ENCODE measurements around the gene ZGPAT.

The ZGPAT gene

DNA sequence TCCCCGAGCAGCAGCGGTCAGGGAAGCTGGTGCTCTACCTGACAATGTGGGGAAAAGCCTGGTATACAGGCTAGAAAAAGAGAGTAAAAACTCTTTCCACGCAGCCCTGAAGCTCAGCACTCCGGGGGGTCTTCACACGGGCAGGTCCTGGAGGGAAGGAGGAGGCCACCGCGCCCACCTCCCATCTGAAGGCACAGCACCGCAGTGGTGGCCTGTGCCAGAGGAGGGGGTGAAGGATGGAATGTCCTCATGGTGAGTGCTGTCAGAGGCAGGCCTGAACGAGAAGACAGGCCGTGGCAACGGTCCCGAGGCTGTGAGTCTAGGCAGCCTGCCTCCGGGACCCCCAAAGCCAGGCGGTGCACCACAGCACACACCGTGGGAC is 37.6 kb downstream of the ZGPAT start:
- no peak for DNase-seq

- no peak for DNase-seq
These were observed 38.3 kb downstream of the ZGPAT start for GRCh38 chr20:63745961-63746731.

DNA sequence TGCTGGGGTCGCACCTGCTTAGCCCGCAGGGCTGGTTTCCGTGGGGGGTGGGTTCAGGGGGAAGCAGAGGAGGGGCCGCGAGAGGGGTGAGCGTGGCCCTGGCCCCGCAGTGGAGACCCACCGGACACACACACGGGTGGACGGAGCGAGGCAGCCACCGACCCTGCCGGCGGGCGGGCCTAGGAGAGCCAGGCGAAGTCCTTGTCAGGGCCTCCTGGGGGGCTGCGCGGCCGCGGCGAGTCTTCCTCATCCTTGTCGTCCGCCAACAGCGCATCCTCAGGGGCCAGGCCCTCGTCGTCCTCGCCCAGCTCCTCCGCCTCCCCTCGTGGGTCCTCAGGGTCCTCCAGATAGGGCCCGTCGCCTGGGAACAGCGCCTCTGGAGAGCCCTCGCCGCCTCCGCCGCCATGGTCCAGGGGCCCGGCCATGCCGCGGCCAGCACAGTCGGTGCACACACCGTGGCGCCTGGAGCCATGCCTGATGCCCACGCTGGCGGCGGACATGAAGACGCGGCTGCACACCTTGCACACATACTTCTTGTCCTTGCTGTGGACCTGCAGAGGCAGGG is 39.0 kb downstream of the ZGPAT start:
- no peak for DNase-seq

DNA sequence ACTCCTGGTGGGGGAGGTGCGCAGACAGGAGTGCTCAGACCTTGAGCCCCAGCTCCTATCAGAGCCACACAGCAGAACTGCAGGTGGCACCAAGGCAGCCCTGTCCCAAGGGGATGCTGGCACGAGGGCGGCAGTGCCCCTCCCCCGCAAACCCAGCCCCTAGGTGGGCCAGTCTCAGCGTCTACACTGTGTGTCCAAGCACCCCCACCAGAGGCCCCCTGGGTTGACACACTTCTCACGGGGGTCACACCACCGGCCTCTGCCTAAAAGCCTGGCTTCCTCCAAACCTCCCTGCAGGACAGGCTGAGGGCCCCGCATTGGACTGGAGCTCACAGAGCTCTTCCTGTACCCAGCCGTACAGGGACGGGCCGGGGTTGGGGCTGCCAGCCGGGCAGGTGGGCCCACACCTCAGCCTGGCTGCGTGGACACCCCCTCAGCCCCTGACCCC is 39.8 kb downstream of the ZGPAT start:
- DNase-seq, result no peak

DNA sequence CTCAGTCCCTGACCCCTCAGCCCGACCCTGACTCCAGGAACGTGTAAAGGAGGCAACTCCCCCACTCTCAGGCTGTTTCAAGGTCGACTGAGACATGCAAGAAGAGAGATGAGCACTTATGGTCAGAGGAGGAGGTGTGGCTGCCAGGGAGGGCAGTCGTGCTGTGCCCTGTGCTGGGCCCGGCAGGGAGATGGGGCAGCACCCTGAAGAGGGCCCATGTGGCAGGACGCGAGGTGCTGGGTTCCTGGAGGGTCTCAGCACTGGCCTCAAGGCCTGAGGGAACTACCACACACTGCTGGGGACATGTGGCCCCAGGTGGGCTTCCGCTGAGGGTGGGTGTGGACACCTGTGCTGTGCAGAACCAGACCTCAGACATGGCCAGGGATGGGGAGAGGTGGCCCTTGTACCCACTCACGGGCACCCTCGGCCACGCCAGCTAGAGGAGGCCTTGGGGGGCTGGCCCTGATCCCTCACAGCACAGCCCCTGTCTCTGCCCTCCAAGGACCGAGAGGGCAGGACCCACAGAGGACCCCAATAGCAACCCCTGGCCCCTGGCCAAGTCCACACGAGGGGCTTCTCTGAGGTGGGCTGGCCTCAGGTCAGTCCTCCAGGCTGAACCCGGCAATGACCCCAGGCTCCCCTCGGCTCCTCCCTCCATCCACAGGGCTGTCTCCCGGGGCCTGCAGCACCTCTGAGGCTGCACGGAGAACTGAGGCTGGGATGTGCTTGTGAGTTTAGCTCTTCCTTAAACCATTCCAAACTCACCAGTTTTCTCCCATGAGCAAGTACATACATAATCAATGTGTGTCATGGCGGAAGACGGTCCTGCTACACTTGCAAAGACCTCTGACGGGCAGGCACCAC is 40.5 kb downstream of the ZGPAT start:
- DNase-seq, result no peak

DNA sequence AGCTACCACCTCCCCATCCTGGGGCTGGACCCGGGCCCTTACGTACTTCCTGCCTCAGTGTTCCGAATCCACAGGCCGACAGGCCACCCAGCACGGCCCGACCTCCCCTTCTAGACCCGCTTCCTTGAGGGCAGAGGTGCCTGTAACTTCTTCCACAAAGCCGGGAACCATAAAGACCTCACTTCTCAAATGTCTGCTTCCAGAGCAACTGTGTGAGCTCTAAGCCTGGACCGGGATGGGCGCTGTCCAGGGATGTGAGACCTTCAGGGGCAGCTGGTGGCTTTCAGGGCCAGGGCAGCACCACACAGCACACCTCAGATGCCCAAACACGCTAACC is 41.1 kb downstream of the ZGPAT start:
- no peak for DNase-seq

GRCh38 chr20:63749597-63750508 is 42.0 kb downstream of the ZGPAT start:
- DNase-seq, result no peak

- peak; percentile 35 for DNase-seq
These were observed 43.1 kb downstream of the ZGPAT start for GRCh38 chr20:63750807-63751470.

DNA sequence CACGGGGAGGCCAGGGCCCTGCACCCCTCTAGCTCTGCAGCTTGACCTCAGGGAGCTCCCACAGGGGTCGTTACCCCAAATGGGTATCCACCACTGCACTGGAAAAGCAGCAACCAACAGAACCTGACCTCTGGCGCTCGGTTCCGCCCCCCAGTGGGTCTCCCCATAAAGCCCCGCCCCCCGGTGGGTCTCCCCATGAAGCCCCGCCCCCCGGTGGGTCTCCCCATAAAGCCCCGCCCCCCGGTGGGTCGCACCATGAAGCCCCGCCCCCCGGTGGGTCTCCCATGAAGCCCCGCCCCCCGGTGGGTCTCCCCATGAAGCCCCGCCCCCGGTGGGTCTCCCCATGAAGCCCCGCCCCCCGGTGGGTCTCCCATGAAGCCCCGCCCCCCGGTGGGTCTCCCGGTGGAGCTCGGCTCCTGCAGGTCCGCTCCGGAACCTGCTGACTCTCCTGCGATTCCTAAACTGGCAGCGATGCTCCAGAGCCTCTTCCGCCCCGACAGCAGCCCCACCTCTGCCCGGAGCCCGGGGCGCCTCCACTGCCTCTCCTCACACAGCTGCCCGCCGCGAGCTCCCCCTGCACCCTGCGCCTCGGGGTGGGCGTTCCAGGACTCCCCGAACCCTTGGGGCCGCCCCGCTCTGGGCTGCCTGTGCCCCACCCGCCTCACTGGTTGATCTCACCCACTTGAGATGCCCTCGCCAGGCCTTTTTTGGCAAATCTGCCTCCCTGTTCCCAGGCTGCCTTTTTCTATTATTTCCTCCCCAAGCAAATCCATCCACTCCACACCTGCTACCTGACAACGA is 43.8 kb downstream of the ZGPAT start:
- DNase-seq, result no peak

DNA sequence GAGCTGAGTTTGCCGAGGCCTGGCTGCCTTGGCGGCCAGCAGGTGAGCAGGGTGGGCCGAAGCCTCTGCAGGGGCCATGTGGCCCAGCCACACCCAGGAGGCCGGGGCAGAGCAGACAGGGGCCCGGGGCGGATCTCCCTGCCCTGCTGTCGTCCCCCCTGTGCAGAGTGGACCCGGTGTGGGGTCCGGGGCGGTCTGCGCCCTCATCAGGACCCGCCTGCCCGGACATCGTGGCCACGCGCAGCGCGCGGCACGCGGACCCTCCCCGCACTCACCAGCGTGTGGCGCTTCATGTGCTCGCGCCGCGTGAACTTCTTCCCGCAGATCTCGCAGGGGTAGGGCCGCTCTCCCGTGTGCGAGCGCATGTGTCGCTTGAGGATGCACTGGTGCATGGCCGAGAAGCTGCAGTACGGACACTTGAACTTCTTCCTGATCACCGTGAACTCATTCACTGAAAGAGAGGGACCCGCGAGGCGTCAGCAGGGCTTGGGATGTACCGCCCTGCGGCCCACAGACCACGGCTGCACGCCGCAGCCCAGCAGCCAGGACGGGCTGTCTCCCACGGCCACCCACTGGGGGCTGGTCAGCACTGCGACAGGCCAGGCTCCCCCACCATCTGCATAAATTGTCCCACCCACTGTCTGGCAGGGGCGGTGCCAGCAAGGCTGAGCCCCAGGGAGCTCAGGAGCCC is 44.7 kb downstream of the ZGPAT start:
- DNase-seq, result no peak

DNA sequence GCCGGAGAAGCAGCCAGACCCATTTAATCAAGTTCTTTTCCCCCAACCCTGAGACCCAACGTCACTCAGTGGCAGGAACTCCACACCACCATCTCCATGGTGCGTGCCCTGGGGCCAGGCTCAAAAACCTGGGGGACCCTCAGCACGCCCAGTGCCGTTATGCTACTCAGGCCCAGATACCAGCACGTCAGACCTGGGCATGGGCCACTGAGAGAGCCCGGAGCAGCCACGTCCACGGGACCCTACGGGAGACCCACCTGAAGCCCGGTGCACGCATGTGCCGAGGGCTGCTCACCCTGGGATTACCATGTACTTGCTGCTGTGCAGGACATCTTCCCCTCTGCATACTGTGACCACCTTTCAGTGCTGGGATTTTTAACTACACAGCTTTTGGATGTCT is 45.5 kb downstream of the ZGPAT start:
- no peak for DNase-seq

GRCh38 chr20:63754008-63754407 is 46.2 kb downstream of the ZGPAT start:
- no peak for DNase-seq

DNA sequence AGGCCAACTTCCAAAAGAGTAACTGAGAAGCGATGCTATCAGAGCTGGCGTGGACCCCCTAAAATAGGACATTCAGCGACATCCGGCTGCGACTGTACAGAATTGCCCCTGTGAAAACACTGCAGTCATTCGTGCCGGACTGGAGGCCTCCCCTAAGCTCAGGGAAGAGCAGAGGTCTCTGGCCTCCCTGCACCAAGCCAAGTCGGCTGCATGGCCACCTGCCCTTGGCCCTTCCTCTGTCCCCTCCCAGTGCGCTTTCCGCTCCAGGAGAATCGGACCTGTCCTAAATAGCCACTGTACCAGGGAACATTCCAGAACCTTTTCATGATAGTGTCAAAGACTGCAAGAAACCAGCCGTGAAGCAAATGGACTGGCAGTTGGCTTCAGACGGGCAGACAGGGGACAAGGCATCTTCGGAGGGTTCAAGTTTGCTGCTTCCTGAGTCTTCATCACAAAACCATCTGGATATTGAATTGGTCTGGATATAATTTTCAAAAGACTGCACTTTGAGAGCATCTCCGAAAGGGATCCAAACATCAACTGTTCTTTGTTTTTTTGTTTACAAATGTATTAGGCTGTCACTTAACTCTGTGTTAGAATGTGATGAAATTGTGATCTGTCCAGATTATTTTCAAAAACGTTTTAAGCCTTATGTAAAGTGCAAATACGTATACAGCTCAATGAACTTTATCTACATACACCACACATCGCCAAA is 48.3 kb downstream of the ZGPAT start:
- DNase-seq, result no peak

- DNase-seq, result peak; percentile 67
These were observed 48.8 kb downstream of the ZGPAT start for GRCh38 chr20:63756648-63756991.

GRCh38 chr20:63758152-63758551 is 50.3 kb downstream of the ZGPAT start:
- no peak for DNase-seq

- no peak for DNase-seq
These were observed 51.6 kb downstream of the ZGPAT start for GRCh38 chr20:63759377-63759901.

DNA sequence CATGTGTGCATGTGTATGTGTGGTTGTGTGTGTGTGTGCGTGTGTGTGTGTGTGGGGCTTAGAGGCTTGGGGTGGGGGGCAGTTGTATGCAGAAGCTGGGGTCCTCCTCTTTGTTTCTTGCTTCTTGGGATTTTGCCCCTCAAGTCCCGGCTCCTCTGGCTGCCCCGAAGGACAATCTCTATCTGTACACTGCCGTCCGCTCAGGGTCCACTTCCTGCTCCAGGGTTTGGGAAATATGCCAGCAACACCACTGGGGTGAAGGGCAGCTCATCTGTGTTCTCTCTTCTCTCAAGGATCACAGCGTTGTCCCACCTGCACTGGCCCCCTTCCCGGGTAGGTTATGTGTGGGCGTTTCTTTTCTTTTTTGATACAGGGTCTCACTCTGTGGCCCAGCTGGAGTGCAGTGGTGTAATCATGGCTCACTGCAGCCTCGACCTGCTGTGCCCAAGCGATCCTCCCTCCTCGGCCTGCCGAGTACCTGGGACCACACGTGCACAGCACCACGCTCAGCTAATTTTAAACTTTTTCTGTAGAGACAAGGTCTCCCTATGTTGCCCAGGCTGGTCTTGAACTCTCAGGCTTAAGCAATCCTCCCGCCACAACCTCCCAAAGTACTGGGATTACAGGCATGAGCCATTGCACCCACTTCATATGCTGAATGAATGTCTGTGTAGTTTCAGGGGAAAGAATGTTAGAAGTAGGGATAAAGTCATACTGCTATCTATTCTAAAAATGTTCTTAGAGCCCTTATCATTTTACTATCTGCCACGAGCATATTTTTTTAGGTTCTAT is 57.4 kb downstream of the ZGPAT start:
- no peak for DNase-seq

DNA sequence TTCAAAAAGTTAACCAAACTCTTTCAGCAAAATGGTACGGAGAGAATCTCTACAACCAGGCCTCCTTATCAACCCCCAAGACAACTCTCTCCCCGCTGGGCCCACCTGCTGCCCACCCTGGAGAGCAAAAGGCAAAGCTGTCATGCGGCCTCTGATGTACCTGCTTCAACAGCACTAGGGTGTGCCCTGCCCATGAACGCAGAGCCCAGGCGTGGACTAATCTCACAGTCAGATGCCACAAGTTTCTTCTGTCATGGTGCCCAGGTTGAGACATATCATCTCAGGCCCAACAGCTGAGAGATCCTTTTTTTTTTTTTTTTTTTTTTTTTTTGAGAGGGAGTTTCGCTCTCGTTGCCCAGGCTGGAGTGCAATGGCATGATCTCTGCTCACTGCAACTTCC is 58.1 kb downstream of the ZGPAT start:
- DNase-seq, result peak; percentile 62

All from hematopoietic multipotent progenitor cell treated with erythropoietin and hydrocortisone succinate and interleukin-3 and kit ligand, for 4 days (in vitro differentiated cells).